Brain microvascular endothelial cell (primary cell): ENCODE measurements around the gene ZNF223.

Source experiments
- DNase-seq: peaks from one replicate; pipeline ENCODE4 v3.0.0-alpha.2; 2020
- H3K27ac ChIP-seq: fragments of 250-450 bp; sonication (Bioruptor Pico); 2 replicates; pipeline ENCODE4 v1.5.1; 2020; ENCODE audit warnings: mild to moderate bottlenecking, moderate library complexity
- H3K27me3 ChIP-seq: fragments of 250-450 bp; sonication (Bioruptor Pico); replicated peaks from 2 replicates; pipeline ENCODE4 v1.5.1; 2020; ENCODE audit warnings: mild to moderate bottlenecking
- H3K36me3 ChIP-seq: fragments of 250-450 bp; sonication (Bioruptor Pico); replicated peaks from 2 replicates; pipeline ENCODE4 v1.5.1; 2020; ENCODE audit warnings: mild to moderate bottlenecking
- H3K4me3 ChIP-seq: 2 replicates; pipeline ENCODE4 v1.5.1; 2011; ENCODE audit warnings: low read depth, mild to moderate bottlenecking, control low read depth, low read length, moderate library complexity
- in situ Hi-C: cut with HindIII; loops from 2 replicates; pipeline ENCODE4 v1.10.0; 2017; ENCODE audit warnings: low sequenced_read_pairs, low pct_ligation_motif_present
- TF ChIP-seq, protein P1 (sequence below): IDR thresholded peaks from 2 replicates; pipeline ENCODE4 v1.5.1; 2011; ENCODE audit warnings: low read depth, mild to moderate bottlenecking, moderate library complexity, low read length, control low read depth, inconsistent platforms; ENCODE audit errors: missing control alignments

Gene ZNF223

GRCh38 chr19:44007473-44007872 is 44.4 kb upstream of the ZNF223 start:
- Histone ChIP-seq H3K4me3 (no peak overlapping the region), H3K36me3 (peaks cover 36% of the 10 kb centered on the region), H3K27ac (no peak overlapping the region), H3K27me3 (no peaks in the 10 kb centered on the region)
- DNase-seq: no peak
- in situ Hi-C loops: no loop called here
- TF ChIP-seq, protein P1, sequence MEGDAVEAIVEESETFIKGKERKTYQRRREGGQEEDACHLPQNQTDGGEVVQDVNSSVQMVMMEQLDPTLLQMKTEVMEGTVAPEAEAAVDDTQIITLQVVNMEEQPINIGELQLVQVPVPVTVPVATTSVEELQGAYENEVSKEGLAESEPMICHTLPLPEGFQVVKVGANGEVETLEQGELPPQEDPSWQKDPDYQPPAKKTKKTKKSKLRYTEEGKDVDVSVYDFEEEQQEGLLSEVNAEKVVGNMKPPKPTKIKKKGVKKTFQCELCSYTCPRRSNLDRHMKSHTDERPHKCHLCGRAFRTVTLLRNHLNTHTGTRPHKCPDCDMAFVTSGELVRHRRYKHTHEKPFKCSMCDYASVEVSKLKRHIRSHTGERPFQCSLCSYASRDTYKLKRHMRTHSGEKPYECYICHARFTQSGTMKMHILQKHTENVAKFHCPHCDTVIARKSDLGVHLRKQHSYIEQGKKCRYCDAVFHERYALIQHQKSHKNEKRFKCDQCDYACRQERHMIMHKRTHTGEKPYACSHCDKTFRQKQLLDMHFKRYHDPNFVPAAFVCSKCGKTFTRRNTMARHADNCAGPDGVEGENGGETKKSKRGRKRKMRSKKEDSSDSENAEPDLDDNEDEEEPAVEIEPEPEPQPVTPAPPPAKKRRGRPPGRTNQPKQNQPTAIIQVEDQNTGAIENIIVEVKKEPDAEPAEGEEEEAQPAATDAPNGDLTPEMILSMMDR: no peak

DNA sequence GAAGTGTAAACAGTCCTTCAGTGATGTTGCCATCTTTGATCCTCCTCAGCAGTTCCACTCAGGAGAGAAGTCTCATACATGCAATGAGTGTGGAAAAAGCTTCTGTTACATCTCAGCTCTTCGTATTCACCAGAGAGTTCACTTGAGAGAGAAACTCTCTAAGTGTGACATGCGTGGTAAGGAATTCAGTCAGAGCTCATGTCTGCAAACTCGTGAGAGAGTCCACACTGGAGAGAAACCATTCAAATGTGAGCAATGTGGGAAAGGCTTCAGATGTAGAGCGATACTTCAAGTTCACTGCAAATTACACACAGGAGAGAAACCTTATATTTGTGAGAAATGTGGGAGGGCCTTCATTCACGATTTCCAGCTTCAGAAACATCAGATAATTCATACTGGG is 41.4 kb upstream of the ZNF223 start:
- Histone ChIP-seq H3K36me3 (peaks cover 36% of the 10 kb centered on the region), H3K27me3 (no peaks in the 10 kb centered on the region), H3K27ac (no peak overlapping the region), H3K4me3 (no peak overlapping the region)
- TF ChIP-seq, protein P1: no peak
- DNase-seq: no peak
- in situ Hi-C loops: no loop called here

GRCh38 chr19:44019498-44019897 is 32.3 kb upstream of the ZNF223 start:
- Histone ChIP-seq H3K27me3 (no peaks in the 10 kb centered on the region), H3K4me3 (no peak overlapping the region), H3K36me3 (no peaks in the 10 kb centered on the region), H3K27ac (no peak overlapping the region)
- no peak for DNase-seq
- TF ChIP-seq, protein P1: no peak
- in situ Hi-C loops: no loop called here

GRCh38 chr19:44021221-44021620 is 30.6 kb upstream of the ZNF223 start:
- Histone ChIP-seq H3K27ac (no peak overlapping the region), H3K4me3 (no peak overlapping the region), H3K36me3 (no peaks in the 10 kb centered on the region), H3K27me3 (no peaks in the 10 kb centered on the region)
- no peak for DNase-seq
- in situ Hi-C loops: no loop called here
- TF ChIP-seq, protein P1: no peak

- Histone ChIP-seq H3K36me3 (peaks cover 22% of the 10 kb centered on the region), H3K27me3 (no peaks in the 10 kb centered on the region), H3K4me3 (peak overlapping the region; percentile 92), H3K27ac (no peak overlapping the region)
- DNase-seq: no peak
- in situ Hi-C loops: no loop called here
- TF ChIP-seq, protein P1: no peak
Observed at GRCh38 chr19:44024900-44025216, 27.0 kb upstream of the ZNF223 start.

DNA sequence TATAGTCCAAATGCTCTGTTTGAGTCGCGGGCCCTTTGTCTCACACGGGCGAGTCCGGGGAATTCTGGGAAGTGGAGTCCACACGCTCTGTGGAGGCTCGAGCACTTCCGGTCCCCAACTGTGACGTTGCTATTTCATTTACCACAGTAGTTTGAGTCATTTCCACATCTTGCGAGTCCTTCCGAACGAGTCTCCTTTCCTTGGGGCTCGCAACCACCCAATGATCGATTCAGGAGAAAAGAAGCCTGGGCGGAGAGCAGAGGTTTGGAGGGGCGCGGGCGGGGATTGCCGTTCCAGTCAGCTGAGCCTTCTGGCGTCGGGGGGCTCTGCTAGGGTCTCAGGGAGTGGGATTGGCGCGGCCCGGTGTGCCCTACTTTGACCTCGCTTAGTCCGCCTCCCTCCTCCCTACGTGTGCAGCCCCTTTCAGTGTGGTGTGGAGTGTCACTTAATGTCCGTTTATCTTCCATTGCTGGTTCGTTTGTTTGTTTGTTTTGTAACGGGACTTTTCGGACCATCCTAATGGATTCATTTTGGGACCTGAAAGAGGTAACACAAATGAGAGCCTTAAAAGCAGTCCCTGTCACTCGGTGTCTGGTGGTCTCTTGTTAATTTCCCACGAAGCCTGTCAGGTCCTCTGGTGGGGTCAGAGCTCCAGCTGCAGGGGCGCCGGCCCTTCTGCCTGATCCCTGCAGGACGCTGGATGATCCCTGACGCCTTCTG is 26.5 kb upstream of the ZNF223 start, which contains the start of gene ZNF222:
ZNF222 (plus strand) TSS at position 163 of the 720 bp plus-strand sequence; CDS start at position 221, 58 bp downstream.
- TF ChIP-seq, protein P1: no peak
- in situ Hi-C loops: no loop called here
- Histone ChIP-seq H3K4me3 (peak within 1 kb of the TSS; percentile 92), H3K36me3 (peaks cover 26% of the 10 kb centered on the region), H3K27ac (peak within 1 kb of the TSS; percentile 30), H3K27me3 (no peaks in the 10 kb centered on the region)
- DNase-seq: peak; percentile 92
